Activated T-cell treated with anti-CD3 and anti-CD28 coated beads for 24 hours (primary cell): Measurements from ENCODE around the gene CSTF1.

Experiments
- DNase-seq: peaks from one replicate; pipeline ENCODE4 v3.0.0-alpha.2; 2020; ENCODE audit warnings: low read depth

CSTF1 gene

GRCh38 chr20:56429502-56429901, 37.1 kb downstream of the CSTF1 start:
- peak; percentile 37 for DNase-seq

GRCh38 chr20:56429941-56430340, 37.5 kb downstream of the CSTF1 start:
- DNase-seq, result no peak

GRCh38 chr20:56430461-56430860, 38.0 kb downstream of the CSTF1 start:
- DNase-seq, result no peak

GRCh38 chr20:56430957-56431356, 38.5 kb downstream of the CSTF1 start:
- DNase-seq, result no peak

GRCh38 chr20:56431471-56431870, 39.0 kb downstream of the CSTF1 start:
- DNase-seq, result no peak

GRCh38 chr20:56433221-56433879, 40.9 kb downstream of the CSTF1 start:
- no peak for DNase-seq

- no peak for DNase-seq
These were observed 41.4 kb downstream of the CSTF1 start for GRCh38 chr20:56433880-56434255.

- no peak for DNase-seq
These were observed 44.9 kb downstream of the CSTF1 start for GRCh38 chr20:56437196-56437960.

- DNase-seq, result no peak
These were observed 45.8 kb downstream of the CSTF1 start for GRCh38 chr20:56438284-56438683.

GRCh38 chr20:56439771-56440291, 47.4 kb downstream of the CSTF1 start:
- no peak for DNase-seq

GRCh38 chr20:56440346-56441007, 48.0 kb downstream of the CSTF1 start:
- peak; percentile 60 for DNase-seq

- no peak for DNase-seq
These were observed 50.2 kb downstream of the CSTF1 start for GRCh38 chr20:56442389-56443365.

GRCh38 chr20:56443654-56444540, 51.5 kb downstream of the CSTF1 start:
- DNase-seq, result no peak

GRCh38 chr20:56445130-56445529, 52.7 kb downstream of the CSTF1 start:
- DNase-seq, result no peak

GRCh38 chr20:56445540-56445939, 53.1 kb downstream of the CSTF1 start:
- DNase-seq, result no peak

GRCh38 chr20:56447227-56447626, 54.8 kb downstream of the CSTF1 start:
- DNase-seq, result no peak

- DNase-seq, result no peak
These were observed 57.0 kb downstream of the CSTF1 start for GRCh38 chr20:56449459-56449858.

GRCh38 chr20:56451056-56451765, 58.8 kb downstream of the CSTF1 start:
- no peak for DNase-seq

- no peak for DNase-seq
These were observed 60.9 kb downstream of the CSTF1 start for GRCh38 chr20:56453352-56453751.

- no peak for DNase-seq
These were observed 62.3 kb downstream of the CSTF1 start for GRCh38 chr20:56454754-56455153.
